ENCODE results near the gene RRP9. TPM values are rescaled to one million over a fixed set of nuclear protein-coding genes. Genes with fewer than 3 reads are reported as not detected.

Gene RRP9
- total RNA-seq, 4 donors from 2014 or later: 14.9 to 32.9 (median 21.3) TPM

DNA sequence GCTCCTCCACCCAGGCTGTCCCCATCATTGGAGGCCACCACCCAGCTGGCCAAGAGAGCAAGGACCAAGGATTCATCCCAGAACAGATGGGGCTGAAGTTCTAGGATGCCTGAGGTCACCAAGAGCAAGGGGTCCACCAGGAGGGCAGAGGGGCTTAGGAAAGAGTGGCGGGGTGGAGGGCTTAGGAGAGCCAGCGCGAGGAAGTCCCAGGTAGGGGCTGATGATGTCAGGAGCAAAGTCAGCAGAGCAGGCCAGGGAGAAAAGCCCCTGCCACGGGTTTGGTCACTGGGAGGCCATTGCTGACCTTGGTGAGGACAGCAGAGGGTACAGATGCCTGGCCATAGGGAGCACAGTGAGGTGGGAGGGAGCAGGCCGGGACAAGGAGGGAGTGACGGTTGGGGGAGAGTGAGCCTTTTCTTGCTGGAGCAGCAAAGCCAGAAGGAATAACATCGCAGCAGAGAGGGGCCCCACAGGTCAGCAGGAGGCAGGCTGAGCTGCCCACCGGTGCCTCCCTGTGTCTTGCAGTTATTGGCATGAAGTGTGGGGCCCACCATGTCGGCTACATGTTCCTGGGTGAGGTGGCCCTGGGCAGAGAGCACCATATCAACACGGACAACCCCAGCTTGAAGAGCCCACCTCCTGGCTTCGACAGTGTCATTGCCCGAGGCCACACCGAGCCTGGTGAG is 5.7 kb upstream of the RRP9 start:
- Histone ChIP-seq H3K9me3 (no peaks in the 10 kb centered on the region), H3K36me3 (peaks cover 0 to 43% (median 5%) of the 10 kb centered on the region in 3 donors), H3K4me3 (no peak overlapping the region), H3K4me1 (peaks cover 3 to 17% (median 12%) of the 10 kb centered on the region in 4 donors), H3K27ac (no peak overlapping the region), H3K27me3 (no peaks in the 10 kb centered on the region)
- 72 to 78% methylated on average over 13 of the region's 13 CpGs for WGBS, 2 donors
- no peak for DNase-seq (ENCODE audit: low spot score in 2 of 2)
- TF ChIP-seq, protein P1, sequence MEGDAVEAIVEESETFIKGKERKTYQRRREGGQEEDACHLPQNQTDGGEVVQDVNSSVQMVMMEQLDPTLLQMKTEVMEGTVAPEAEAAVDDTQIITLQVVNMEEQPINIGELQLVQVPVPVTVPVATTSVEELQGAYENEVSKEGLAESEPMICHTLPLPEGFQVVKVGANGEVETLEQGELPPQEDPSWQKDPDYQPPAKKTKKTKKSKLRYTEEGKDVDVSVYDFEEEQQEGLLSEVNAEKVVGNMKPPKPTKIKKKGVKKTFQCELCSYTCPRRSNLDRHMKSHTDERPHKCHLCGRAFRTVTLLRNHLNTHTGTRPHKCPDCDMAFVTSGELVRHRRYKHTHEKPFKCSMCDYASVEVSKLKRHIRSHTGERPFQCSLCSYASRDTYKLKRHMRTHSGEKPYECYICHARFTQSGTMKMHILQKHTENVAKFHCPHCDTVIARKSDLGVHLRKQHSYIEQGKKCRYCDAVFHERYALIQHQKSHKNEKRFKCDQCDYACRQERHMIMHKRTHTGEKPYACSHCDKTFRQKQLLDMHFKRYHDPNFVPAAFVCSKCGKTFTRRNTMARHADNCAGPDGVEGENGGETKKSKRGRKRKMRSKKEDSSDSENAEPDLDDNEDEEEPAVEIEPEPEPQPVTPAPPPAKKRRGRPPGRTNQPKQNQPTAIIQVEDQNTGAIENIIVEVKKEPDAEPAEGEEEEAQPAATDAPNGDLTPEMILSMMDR (IDR thresholded peaks at IDR 0.05): no peak

- WGBS, 2 donors: 80 to 89% methylated on average over 4 of the region's 4 CpGs
- Histone ChIP-seq H3K4me1 (peaks cover 3 to 19% (median 13%) of the 10 kb centered on the region in 4 donors), H3K9me3 (no peaks in the 10 kb centered on the region), H3K27ac (no peak overlapping the region), H3K36me3 (peaks cover 0 to 43% (median 5%) of the 10 kb centered on the region in 3 donors), H3K27me3 (no peaks in the 10 kb centered on the region), H3K4me3 (no peak overlapping the region)
- DNase-seq (ENCODE audit: low spot score in 2 of 2): no peak
- no peak for TF ChIP-seq EP300 (IDR thresholded peaks at IDR 0.05)
- no peak for TF ChIP-seq POLR2A (IDR thresholded peaks at IDR 0.05)
- TF ChIP-seq, protein P1 (IDR thresholded peaks at IDR 0.05): no peak
Observed at GRCh38 chr3:51946796-51947195, 5.1 kb upstream of the RRP9 start.

DNA sequence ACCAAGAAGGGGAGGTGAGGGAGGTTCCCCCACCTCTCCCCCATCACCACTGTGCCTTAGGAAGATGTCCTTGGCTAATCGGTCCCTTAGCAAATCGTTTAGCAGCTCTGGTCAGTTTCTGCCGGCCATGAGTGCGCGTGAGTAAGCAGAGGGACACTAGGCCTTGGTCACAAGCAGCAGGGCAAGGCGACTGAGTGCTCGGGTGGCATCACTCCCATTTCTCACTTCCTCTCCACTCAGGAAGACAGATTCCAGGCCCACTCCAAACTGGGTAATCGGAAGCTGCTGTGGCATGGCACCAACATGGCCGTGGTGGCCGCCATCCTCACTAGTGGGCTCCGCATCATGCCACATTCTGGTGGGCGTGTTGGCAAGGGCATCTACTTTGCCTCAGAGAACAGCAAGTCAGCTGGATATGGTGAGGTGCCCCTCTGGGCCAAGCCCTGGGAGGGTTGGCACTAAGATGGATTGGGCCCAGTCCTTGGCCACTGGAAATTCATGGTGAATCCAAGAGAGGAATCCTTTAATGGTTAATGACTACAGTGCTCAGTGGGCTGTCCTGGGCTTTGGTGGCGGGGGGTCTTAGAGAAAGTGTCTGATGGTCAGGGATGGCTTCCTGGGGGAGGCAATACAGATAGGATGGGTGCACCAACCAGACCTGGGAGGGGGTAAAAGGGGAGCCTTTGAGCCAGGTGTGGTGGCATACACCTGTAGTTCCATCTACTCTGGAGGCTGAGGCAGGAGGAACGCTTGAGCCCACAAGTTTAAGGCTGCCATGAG is 4.4 kb upstream of the RRP9 start:
- WGBS, 2 donors: 89 to 91% methylated on average over 14 of the region's 14 CpGs
- no peak overlapping the region for H3K27ac ChIP-seq

DNA sequence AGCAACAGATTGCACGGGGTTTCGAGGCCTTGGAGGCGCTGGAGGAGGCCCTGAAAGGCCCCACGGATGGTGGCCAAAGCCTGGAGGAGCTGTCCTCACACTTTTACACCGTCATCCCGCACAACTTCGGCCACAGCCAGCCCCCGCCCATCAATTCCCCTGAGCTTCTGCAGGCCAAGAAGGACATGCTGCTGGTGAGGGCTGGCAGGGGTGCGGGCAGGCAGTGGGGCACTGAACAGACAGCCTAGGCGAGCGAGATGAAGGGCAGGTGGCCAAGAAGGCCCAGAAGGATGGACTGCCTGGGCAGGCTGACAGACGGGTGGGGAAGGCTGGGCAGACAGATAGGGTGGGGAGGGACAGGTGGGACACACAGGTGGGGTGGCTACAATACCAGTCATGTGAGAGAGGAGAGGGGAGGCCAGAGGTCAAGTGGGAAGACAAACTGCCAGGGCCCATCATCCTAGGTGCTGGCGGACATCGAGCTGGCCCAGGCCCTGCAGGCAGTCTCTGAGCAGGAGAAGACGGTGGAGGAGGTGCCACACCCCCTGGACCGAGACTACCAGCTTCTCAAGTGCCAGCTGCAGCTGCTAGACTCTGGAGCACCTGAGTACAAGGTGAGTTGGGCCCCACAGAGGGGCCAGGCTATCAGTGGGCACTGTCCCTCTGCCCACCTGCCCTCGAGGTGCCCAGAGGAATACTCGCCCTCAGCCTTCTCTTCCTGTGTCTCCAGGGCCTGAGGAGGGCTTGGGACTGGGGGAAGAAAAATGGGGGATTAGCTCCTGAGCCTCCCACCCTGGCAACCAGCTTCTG is 3.5 kb upstream of the RRP9 start:
- H3K4me1 ChIP-seq: peaks cover 3 to 32% (median 23%) of the 10 kb centered on the region in 4 donors
- H3K27me3 ChIP-seq: no peaks in the 10 kb centered on the region
- peaks cover 0 to 43% (median 5%) of the 10 kb centered on the region in 3 donors for H3K36me3 ChIP-seq
- H3K9me3 ChIP-seq: no peaks in the 10 kb centered on the region
- no peak overlapping the region for H3K27ac ChIP-seq
- TF ChIP-seq, protein P1 (IDR thresholded peaks at IDR 0.05): no peak
- TF ChIP-seq EP300 (IDR thresholded peaks at IDR 0.05) (no peak), POLR2A (IDR thresholded peaks at IDR 0.05) (no peak)
- H3K4me3 ChIP-seq: no peak overlapping the region
- WGBS, 2 donors: 80 to 86% methylated on average over 18 of the region's 18 CpGs
- no peak for DNase-seq (ENCODE audit: low spot score in 2 of 2)

More for the DNA sequence above, 4.4 kb upstream of the RRP9 start:
- DNase-seq (ENCODE audit: low spot score in 2 of 2): no peak
- Histone ChIP-seq H3K4me3 (no peak overlapping the region), H3K27me3 (no peaks in the 10 kb centered on the region), H3K4me1 (peaks cover 3 to 23% (median 16%) of the 10 kb centered on the region in 4 donors), H3K36me3 (peaks cover 0 to 43% (median 5%) of the 10 kb centered on the region in 3 donors), H3K9me3 (no peaks in the 10 kb centered on the region)
- no peak for TF ChIP-seq EP300 (IDR thresholded peaks at IDR 0.05)
- TF ChIP-seq POLR2A (IDR thresholded peaks at IDR 0.05): no peak
- TF ChIP-seq, protein P1 (IDR thresholded peaks at IDR 0.05): no peak
